SU-DHL-6 (cell line): ENCODE results near the gene HIVEP3.

Experiments used
- CTCF ChIP-seq: fragments of 200-600 bp; sonication (generic); IDR thresholded peaks from one replicate; pipeline ENCODE4 v1.5.1; 2017; ENCODE audit warnings: antibody characterized with exemption, mild to moderate bottlenecking, low read length, moderate library complexity; ENCODE audit not compliant: insufficient read depth, poor library complexity, severe bottlenecking
- EZH2phosphoT487 ChIP-seq: fragments of 200-600 bp; sonication (generic), shearing (Covaris generic); conservative IDR thresholded peaks from 2 replicates; pipeline ENCODE4 v1.6.1; 2018; ENCODE audit warnings: mild to moderate bottlenecking, antibody characterized with exemption, low read length, moderate library complexity, mixed read lengths

GRCh38 chr1:41533016-41533730 is 385.5 kb downstream of the HIVEP3 start:
- TF ChIP-seq CTCF: no peak
- no peak for TF ChIP-seq EZH2phosphoT487
